HCT116 (cell line): Measurements from ENCODE around the gene FBXO24. TPM values are rescaled to one million over a fixed set of nuclear protein-coding genes. Genes with fewer than 3 reads are reported as not detected.

Experiments
- ATAC-seq: fragments of 200-7000 bp; cut with Tn5 transposase; 2 replicates; pipeline ENCODE4 v1.9.1; 2020; ENCODE audit warnings: mild to moderate bottlenecking, moderate library complexity
- BruUV-seq: library from RNA; stranded (reverse); fragments of 400-500 nt; replicated peaks from 2 replicates; lab custom pipeline; 2021; lab: Mats Ljungman, UMichigan
- CTCF ChIA-PET: fragments of 300-600 bp; sonication (Branson Sonifier 250); formaldehyde crosslinking; loops from one replicate; lab custom pipeline; 2021; ENCODE audit warnings: antibody characterized with exemption; lab: Charles Lee
- POLR2A ChIA-PET: fragments of 300-600, 350-600 bp; sonication (Branson Sonifier 250); formaldehyde crosslinking; loops from one replicate; lab custom pipeline; 2021; ENCODE audit warnings: antibody characterized with exemption; lab: Charles Lee
- RAD21 ChIA-PET, 2 experiments: fragments of 300-600 bp; sonication (Branson Sonifier 250); formaldehyde crosslinking; loops; one replicate each; lab custom pipeline; 2023; ENCODE audit warnings: low total read pairs in 2 of 2; ENCODE audit not compliant: uncharacterized antibody in 2 of 2, unreplicated experiment in 2 of 2, low non-redundant PET in 1 of 2; lab: Charles Lee
- DNase-seq: peaks from one replicate; pipeline ENCODE4 v3.0.0-alpha.2; 2010; ENCODE audit warnings: low read depth, low spot score
- H2AFZ ChIP-seq: fragments of 200-600 bp; shearing (Covaris generic), sonication (generic); 2 replicates; pipeline ENCODE4 v1.6.1; 2017; ENCODE audit warnings: low read depth, mixed run types, mixed read lengths, antibody characterized with exemption, low read length; ENCODE audit not compliant: poor library complexity, severe bottlenecking
- H3K27ac ChIP-seq: 2 replicates; pipeline ENCODE4 v1.5.1; 2012; ENCODE audit warnings: low read depth, low read length
- H3K27me3 ChIP-seq: fragments of 200-600 bp; sonication (generic); 2 replicates; pipeline ENCODE4 v1.6.1; 2016; ENCODE audit warnings: mixed run types, low read length, mixed read lengths; ENCODE audit not compliant: insufficient read depth
- H3K36me3 ChIP-seq, 2 experiments: fragments of 200-500 bp in 1 of 2; fragments of 200-600 bp in 1 of 2; sonication (Bioruptor generic) in 1 of 2; sonication (generic) in 1 of 2; 2 replicates each; pipeline versions ENCODE4 v1.5.1 to v1.6.1; 2014 to 2016; ENCODE audit warnings: low read length in 2 of 2, inconsistent platforms in 1 of 2, mixed read lengths in 1 of 2, mixed run types in 1 of 2; ENCODE audit not compliant: insufficient read depth in 2 of 2, control insufficient read depth in 1 of 2
- H3K4me1 ChIP-seq, 2 experiments: fragments of 200-600 bp in 1 of 2; sonication (generic) in 1 of 2; 2 replicates each; pipeline versions ENCODE4 v1.5.1 to v1.6.1; 2012 to 2017; ENCODE audit warnings: low read length in 2 of 2, inconsistent platforms in 1 of 2, mild to moderate bottlenecking in 1 of 2, mixed read lengths in 1 of 2, mixed run types in 1 of 2, moderate library complexity in 1 of 2; ENCODE audit not compliant: insufficient read depth in 2 of 2, control insufficient read depth in 1 of 2
- H3K4me2 ChIP-seq: fragments of 200-600 bp; sonication (generic); 2 replicates; pipeline ENCODE4 v1.6.1; 2017; ENCODE audit warnings: mixed run types, low read length, mixed read lengths
- H3K4me3 ChIP-seq, 2 experiments: fragments of 200-600 bp in 1 of 2; sonication (generic) in 1 of 2; replicated peaks in 1 of 2; 2 replicates each; pipeline ENCODE4 v1.5.1; 2011 to 2016; ENCODE audit warnings: low read length in 2 of 2, control low read depth in 1 of 2, low read depth in 1 of 2, mild to moderate bottlenecking in 1 of 2, mixed read lengths in 1 of 2, mixed run types in 1 of 2
- H3K79me2 ChIP-seq: fragments of 200-600 bp; sonication (generic); 2 replicates; pipeline ENCODE4 v1.6.1; 2017; ENCODE audit warnings: mild to moderate bottlenecking, mixed run types, low read length, moderate library complexity, mixed read lengths; ENCODE audit not compliant: insufficient read depth
- H3K9ac ChIP-seq: fragments of 200-600 bp; sonication (generic); 2 replicates; pipeline ENCODE4 v1.6.1; 2016; ENCODE audit warnings: low read length, mixed read lengths
- H3K9me2 ChIP-seq: fragments of 200-600 bp; sonication (generic), shearing (Covaris generic); 2 replicates; pipeline ENCODE4 v1.6.1; 2017; ENCODE audit warnings: mixed run types, mild to moderate bottlenecking, moderate library complexity; ENCODE audit not compliant: insufficient read depth
- H3K9me3 ChIP-seq, 2 experiments: fragments of 200-500 bp in 1 of 2; fragments of 200-600 bp in 1 of 2; sonication (Bioruptor generic) in 1 of 2; sonication (generic) in 1 of 2; 2 replicates each; pipeline ENCODE4 v1.6.1; 2014 to 2017; ENCODE audit warnings: low read length in 2 of 2, mixed read lengths in 2 of 2, inconsistent platforms in 1 of 2, low read depth in 1 of 2, mild to moderate bottlenecking in 1 of 2, mixed run types in 1 of 2, moderate library complexity in 1 of 2; ENCODE audit not compliant: control insufficient read depth in 1 of 2, insufficient read depth in 1 of 2
- H4K20me1 ChIP-seq: fragments of 200-600 bp; sonication (generic), shearing (Covaris generic); 2 replicates; pipeline ENCODE4 v1.6.1; 2017; ENCODE audit warnings: mixed run types, mild to moderate bottlenecking, moderate library complexity; ENCODE audit not compliant: insufficient read depth
- CBX3 ChIP-seq: IDR thresholded peaks from 2 replicates; pipeline ENCODE4 v1.6.1; 2012; ENCODE audit warnings: low read depth
- CEBPB ChIP-seq: IDR thresholded peaks from 2 replicates; pipeline ENCODE4 v1.6.1; 2012; ENCODE audit warnings: low read depth
- EZH2 ChIP-seq: fragments of 200-600 bp; sonication (generic); IDR thresholded peaks from 2 replicates; pipeline ENCODE4 v1.6.1; 2017; ENCODE audit warnings: antibody characterized with exemption, mixed run types
- EZH2phosphoT487 ChIP-seq: fragments of 200-600 bp; IDR thresholded peaks from 2 replicates; pipeline ENCODE4 v1.6.1; 2018; ENCODE audit warnings: antibody characterized with exemption, borderline replicate concordance
- FOSL1 ChIP-seq: IDR thresholded peaks from 2 replicates; pipeline ENCODE4 v1.6.1; 2012; ENCODE audit warnings: low read depth
- POLR2A ChIP-seq: IDR thresholded peaks from 2 replicates; pipeline ENCODE4 v1.7.0; 2011; ENCODE audit warnings: borderline replicate concordance; ENCODE audit not compliant: insufficient read depth, insufficient read length; ENCODE audit errors: extremely low read depth
- POLR2AphosphoS5 ChIP-seq: IDR thresholded peaks from 2 replicates; pipeline ENCODE4 v1.6.1; 2011; ENCODE audit warnings: mild to moderate bottlenecking, low read depth, low read length, moderate library complexity
- RAD21 ChIP-seq: IDR thresholded peaks from 2 replicates; pipeline ENCODE4 v1.6.1; 2012; ENCODE audit warnings: low read depth, mild to moderate bottlenecking
- SIN3A ChIP-seq: IDR thresholded peaks from 2 replicates; pipeline ENCODE4 v1.6.1; 2012; ENCODE audit warnings: low read depth
- SRF ChIP-seq: IDR thresholded peaks from 2 replicates; pipeline ENCODE4 v1.6.1; 2012; ENCODE audit warnings: low read depth
- TCF7L2 ChIP-seq: IDR thresholded peaks from 2 replicates; pipeline ENCODE4 v1.7.0; 2011; ENCODE audit warnings: borderline replicate concordance, inconsistent platforms; ENCODE audit not compliant: insufficient read depth, insufficient read length; ENCODE audit errors: extremely low read depth
- YY1 ChIP-seq: IDR thresholded peaks from 2 replicates; pipeline ENCODE4 v1.6.1; 2011; ENCODE audit warnings: low read length, low read depth, moderate library complexity, mild to moderate bottlenecking; ENCODE audit not compliant: insufficient replicate concordance; ENCODE audit errors: extremely low read depth
- ZFX ChIP-seq: fragments of 450-650 bp; IDR thresholded peaks from 2 replicates; pipeline ENCODE4 v1.6.1; 2017
- intact Hi-C: fragments of 100-400 bp; cut with micrococcal nuclease; formaldehyde crosslinking; loops from 2 replicates; pipeline ENCODE4 v1.10.0; 2022
- total RNA-seq: library from RNA; stranded (reverse); gene quantifications from one replicate; pipeline ENCODE4 v1.2.1, GENCODE V29; 2021; ENCODE audit not compliant: unreplicated experiment
- TF ChIP-seq, protein P1 (sequence below): IDR thresholded peaks from 2 replicates; pipeline ENCODE4 v1.6.1; 2012
- TF ChIP-seq, protein P2 (sequence below): IDR thresholded peaks from 2 replicates; pipeline ENCODE4 v1.6.1; 2011; ENCODE audit warnings: mild to moderate bottlenecking, low read length, moderate library complexity; ENCODE audit not compliant: insufficient replicate concordance; ENCODE audit errors: extremely low read depth
- TF ChIP-seq, protein P3 (sequence below): IDR thresholded peaks from 2 replicates; pipeline ENCODE4 v1.6.1; 2012

The FBXO24 gene
- total RNA-seq, 1 experiment from 2014 or later, result 2.1 TPM

DNA sequence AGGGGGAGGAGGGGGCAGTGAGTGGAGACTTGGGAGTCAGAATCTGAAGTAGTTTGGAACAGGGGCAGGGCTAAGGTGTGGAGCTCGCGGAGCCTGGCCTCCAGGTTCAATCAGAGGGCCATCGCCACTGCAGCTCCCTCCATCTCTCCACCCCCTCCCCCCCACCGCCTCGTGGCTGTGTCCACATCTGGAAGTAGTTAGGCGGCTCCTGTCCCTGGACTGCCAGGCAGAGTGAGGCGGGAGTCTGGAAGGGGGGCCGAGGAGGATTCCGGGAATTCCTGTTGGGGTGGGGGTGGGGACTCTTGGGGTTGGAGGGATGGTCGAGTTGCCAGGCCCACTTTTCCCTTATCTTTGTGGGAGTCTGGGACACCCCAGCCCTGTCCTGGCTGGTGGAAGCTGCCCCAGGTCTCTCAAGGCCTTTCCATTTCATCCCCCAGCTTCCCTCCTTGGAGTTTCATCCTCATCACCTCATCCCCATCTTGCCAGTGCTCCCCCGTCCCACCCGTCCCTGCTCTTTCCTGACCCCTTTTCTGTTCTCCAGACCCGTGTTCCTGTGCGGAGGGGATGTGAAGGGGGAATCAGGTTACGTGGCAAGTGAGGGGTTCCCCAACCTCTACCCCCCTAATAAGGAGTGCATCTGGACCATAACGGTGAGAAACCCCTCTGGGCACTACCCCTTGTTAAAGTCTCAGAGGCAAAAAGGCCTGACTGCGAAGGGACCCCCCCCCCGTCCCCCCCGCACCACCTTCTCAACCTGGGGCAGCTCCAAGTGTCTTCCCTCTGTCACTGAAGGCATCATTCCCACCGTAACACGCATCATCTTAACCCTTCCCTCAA, 17.0 kb downstream of the FBXO24 start:
- Histone ChIP-seq H2AFZ (no peak overlapping the region), H3K4me3 (no peak overlapping the region), H3K79me2 (no peaks in the 10 kb centered on the region), H3K4me1 (peaks cover 4 to 50% of the 10 kb centered on the region in 2 experiments), H3K9me2 (no peaks in the 10 kb centered on the region), H3K36me3 (no peaks in the 10 kb centered on the region), H4K20me1 (no peaks in the 10 kb centered on the region), H3K27ac (peak overlapping the region; percentile 5; the same call in 1 of the 2 replicates), H3K9me3 (no peaks in the 10 kb centered on the region), H3K27me3 (no peaks in the 10 kb centered on the region), H3K4me2 (peak overlapping the region; percentile 86), H3K9ac (peak overlapping the region; percentile 23; the same call in 1 of the 2 replicates)
- ChIA-PET POLR2A (interaction anchor here (0.8 to 3.3 kb wide), 2 partner anchors 17 to 33 kb away, joined by 3 to 10 read pairs; partner anchors contain the start of genes FBXO24 and LRCH4), RAD21 (no interaction called here), CTCF (interaction anchor here (1.2 kb wide), 1 partner anchor 17 kb away, joined by 3 read pairs; the partner anchor contains the start of gene FBXO24)
- ATAC-seq, result no peak
- TF ChIP-seq, protein P1, sequence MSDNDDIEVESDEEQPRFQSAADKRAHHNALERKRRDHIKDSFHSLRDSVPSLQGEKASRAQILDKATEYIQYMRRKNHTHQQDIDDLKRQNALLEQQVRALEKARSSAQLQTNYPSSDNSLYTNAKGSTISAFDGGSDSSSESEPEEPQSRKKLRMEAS, result no peak
- TF ChIP-seq YY1, result no peak
- TF ChIP-seq EZH2phosphoT487, result no peak
- TF ChIP-seq TCF7L2, result no peak
- TF ChIP-seq, protein P2, sequence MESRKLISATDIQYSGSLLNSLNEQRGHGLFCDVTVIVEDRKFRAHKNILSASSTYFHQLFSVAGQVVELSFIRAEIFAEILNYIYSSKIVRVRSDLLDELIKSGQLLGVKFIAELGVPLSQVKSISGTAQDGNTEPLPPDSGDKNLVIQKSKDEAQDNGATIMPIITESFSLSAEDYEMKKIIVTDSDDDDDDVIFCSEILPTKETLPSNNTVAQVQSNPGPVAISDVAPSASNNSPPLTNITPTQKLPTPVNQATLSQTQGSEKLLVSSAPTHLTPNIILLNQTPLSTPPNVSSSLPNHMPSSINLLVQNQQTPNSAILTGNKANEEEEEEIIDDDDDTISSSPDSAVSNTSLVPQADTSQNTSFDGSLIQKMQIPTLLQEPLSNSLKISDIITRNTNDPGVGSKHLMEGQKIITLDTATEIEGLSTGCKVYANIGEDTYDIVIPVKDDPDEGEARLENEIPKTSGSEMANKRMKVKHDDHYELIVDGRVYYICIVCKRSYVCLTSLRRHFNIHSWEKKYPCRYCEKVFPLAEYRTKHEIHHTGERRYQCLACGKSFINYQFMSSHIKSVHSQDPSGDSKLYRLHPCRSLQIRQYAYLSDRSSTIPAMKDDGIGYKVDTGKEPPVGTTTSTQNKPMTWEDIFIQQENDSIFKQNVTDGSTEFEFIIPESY, result no peak
- no peak for TF ChIP-seq SRF
- no peak for TF ChIP-seq RAD21
- no peak for TF ChIP-seq CEBPB
- no peak for TF ChIP-seq ZFX
- no peak for TF ChIP-seq EZH2
- no peak for TF ChIP-seq SIN3A
- TF ChIP-seq POLR2A, result no peak
- no peak for TF ChIP-seq FOSL1
- TF ChIP-seq CBX3, result no peak
- no peak for TF ChIP-seq POLR2AphosphoS5
- TF ChIP-seq, protein P3, sequence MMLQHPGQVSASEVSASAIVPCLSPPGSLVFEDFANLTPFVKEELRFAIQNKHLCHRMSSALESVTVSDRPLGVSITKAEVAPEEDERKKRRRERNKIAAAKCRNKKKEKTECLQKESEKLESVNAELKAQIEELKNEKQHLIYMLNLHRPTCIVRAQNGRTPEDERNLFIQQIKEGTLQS, result no peak
- no TSS peak for BruUV-seq
- intact Hi-C loops, result no loop called here
- DNase-seq, result no peak
